Pancreas (tissue), 10 donors: ENCODE results near the gene TGM1. TPM values are rescaled to one million over a fixed set of nuclear protein-coding genes. Genes with fewer than 3 reads are reported as not detected.

Experiments used
- ATAC-seq, 4 donors: fragments of 200-7000 bp; cut with Tn5 transposase; one replicate each; pipeline versions ENCODE4 v1.8.0 to v1.9.1; 2020; ENCODE audit warnings: mild to moderate bottlenecking in 4 of 4, moderate library complexity in 4 of 4
- DNase-seq, 6 donors: peaks; one replicate each; pipeline ENCODE4 v3.0.0-alpha.2; 2020
- FAIRE-seq: peaks from 2 replicates; lab custom pipeline; 2012; peaks lifted over from hg19 to GRCh38; lab: Jason Lieb, UNC
- H3K27ac ChIP-seq, 4 donors: fragments of 200-600 bp; sonication (generic); 1 replicate in 3 of 4; 2 replicates in 1 of 4; pipeline versions ENCODE4 v1.5.0 to v1.8.0; 2020
- H3K27me3 ChIP-seq, 4 donors: fragments of 200-600 bp; one replicate each; pipeline ENCODE4 v1.8.0; 2021
- H3K36me3 ChIP-seq, 3 donors: fragments of 200-600 bp; sonication (generic) in 1 of 3; one replicate each; pipeline versions ENCODE4 v1.5.0 to v1.8.0; 2020 to 2021
- H3K4me1 ChIP-seq, 3 donors: fragments of 200-600 bp; one replicate each; pipeline ENCODE4 v1.8.0; 2021
- H3K4me3 ChIP-seq, 4 donors: fragments of 200-600 bp; sonication (generic) in 2 of 4; one replicate each; pipeline versions ENCODE4 v1.5.0 to v1.8.0; 2020 to 2021
- H3K9me3 ChIP-seq, 4 donors: fragments of 200-600 bp; one replicate each; pipeline ENCODE4 v1.8.0; 2021
- WGBS, 2 donors: extraction: QIAGEN DNeasy Blood & Tissue Kit; methylation state at CpG; one replicate each; pipeline ENCODE4 v1.1.7; 2013; 5-methylcytosine and 5-hydroxymethylcytosine counted together
- intact Hi-C, 3 donors: fragments of 100-400 bp; cut with DNase I; formaldehyde crosslinking; loops; one replicate each; pipeline versions ENCODE4 v1.11.1 to v1.14.2; 2022
- polyA plus RNA-seq, 2 donors: library from polyadenylated mRNA; stranded (reverse); fragments of 200-250 nt; gene quantifications; one replicate each; pipeline ENCODE4 v1.2.3, GENCODE V29; 2013
- total RNA-seq, 6 donors: library from RNA; stranded (reverse); fragmentation: NEBNext Ultra II Directional in 4 of 6; extraction: Animal tissue kit (Norgen Biotek cat#: 25700) in 4 of 6; gene quantifications; one replicate each; pipeline versions ENCODE4 v1.2.1 to v1.2.4, GENCODE V29; 2021 to 2023
- TF ChIP-seq, protein P1 (sequence below), 4 donors: fragments of 200-600 bp; sonication (generic) in 3 of 4; IDR thresholded peaks; one replicate each; pipeline versions ENCODE4 v1.5.0 to v1.8.0; 2021; ENCODE audit warnings: antibody characterized with exemption in 4 of 4
- donor health status: healthy with polysubstance abuse.
- donor health status: DM: no; HTN: no; CAD: no; lungs with moderate emphysema.
- donor health status: DM: no; HTN: no; CAD: no.
- donor health status: control.
- donor health status: control.
- donor health status: Bipolar disorder and iron deficiency.
- donor health status: DM: yes; HTN: yes; CAD: no.
- donor health status: DM: no; HTN: no; CAD: no.
- donor health status: DM: no; HTN: no; CAD: no.
- donor health status: DM: yes; HTN: yes; CAD: no.

Gene TGM1
- total and polyA plus RNA-seq, 8 donors, result 1.2 to 5.4 (median 2.8) TPM

DNA sequence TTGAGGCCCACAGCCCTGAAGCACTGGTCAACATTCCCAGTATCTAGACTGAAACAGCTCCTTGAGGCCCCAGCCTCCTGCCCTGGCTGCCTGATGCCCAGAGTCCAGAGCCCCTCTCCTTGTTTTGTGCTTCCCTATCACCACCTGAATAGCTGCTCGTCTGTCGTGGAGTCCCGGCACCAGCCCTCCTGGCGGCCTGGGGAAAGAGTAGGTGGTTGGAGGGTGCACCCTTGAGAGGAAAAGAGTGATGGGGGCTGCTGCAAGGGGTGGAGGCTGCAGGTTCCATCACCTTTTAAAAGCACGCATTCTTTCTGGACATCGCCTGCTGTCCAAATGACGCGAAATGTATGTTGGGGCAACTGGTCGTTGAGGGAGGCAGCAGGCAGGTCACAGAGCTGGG, 5.2 kb upstream of the TGM1 start:
- Histone ChIP-seq H3K9me3 (no peaks in the 10 kb centered on the region), H3K27ac (no peak overlapping the region), H3K4me1 (peaks cover 3 to 15% (median 11%) of the 10 kb centered on the region in 3 donors), H3K36me3 (peaks cover 0 to 18% (median 0%) of the 10 kb centered on the region in 3 donors), H3K4me3 (no peak overlapping the region), H3K27me3 (no peaks in the 10 kb centered on the region)
- peak in 2 of 6 donors; percentile 14 to 44 for DNase-seq
- ATAC-seq, result no peak
- WGBS, 2 donors, result 91 to 94% methylated on average over 9 of the region's 9 CpGs
- no peak for FAIRE-seq
- TF ChIP-seq, protein P1, sequence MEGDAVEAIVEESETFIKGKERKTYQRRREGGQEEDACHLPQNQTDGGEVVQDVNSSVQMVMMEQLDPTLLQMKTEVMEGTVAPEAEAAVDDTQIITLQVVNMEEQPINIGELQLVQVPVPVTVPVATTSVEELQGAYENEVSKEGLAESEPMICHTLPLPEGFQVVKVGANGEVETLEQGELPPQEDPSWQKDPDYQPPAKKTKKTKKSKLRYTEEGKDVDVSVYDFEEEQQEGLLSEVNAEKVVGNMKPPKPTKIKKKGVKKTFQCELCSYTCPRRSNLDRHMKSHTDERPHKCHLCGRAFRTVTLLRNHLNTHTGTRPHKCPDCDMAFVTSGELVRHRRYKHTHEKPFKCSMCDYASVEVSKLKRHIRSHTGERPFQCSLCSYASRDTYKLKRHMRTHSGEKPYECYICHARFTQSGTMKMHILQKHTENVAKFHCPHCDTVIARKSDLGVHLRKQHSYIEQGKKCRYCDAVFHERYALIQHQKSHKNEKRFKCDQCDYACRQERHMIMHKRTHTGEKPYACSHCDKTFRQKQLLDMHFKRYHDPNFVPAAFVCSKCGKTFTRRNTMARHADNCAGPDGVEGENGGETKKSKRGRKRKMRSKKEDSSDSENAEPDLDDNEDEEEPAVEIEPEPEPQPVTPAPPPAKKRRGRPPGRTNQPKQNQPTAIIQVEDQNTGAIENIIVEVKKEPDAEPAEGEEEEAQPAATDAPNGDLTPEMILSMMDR (IDR thresholded peaks at IDR 0.05), result no peak
- intact Hi-C loops, result no loop called here

GRCh38 chr14:24267516-24267915, 4.5 kb upstream of the TGM1 start:
- WGBS, 2 donors, result 89 to 93% methylated on average over 9 of the region's 9 CpGs
- Histone ChIP-seq H3K36me3 (peaks cover 0 to 18% (median 0%) of the 10 kb centered on the region in 3 donors), H3K4me1 (peaks cover 0 to 8% (median 4%) of the 10 kb centered on the region in 3 donors), H3K27ac (no peak overlapping the region), H3K9me3 (no peaks in the 10 kb centered on the region), H3K4me3 (no peak overlapping the region), H3K27me3 (no peaks in the 10 kb centered on the region)
- FAIRE-seq, result no peak
- intact Hi-C loops, result no loop called here
- TF ChIP-seq, protein P1 (IDR thresholded peaks at IDR 0.05), result no peak
- ATAC-seq, result no peak
- DNase-seq, result peak in 2 of 6 donors; percentile 20 to 50

- DNase-seq (peak in 2 of 6 donors; percentile 17 to 56), FAIRE-seq (no peak), ATAC-seq (no peak)
- TF ChIP-seq, protein P1 (IDR thresholded peaks at IDR 0.05), result no peak
- 90 to 91% methylated on average over 18 of the region's 18 CpGs for WGBS, 2 donors
- Histone ChIP-seq H3K36me3 (peaks cover 0 to 18% (median 0%) of the 10 kb centered on the region in 3 donors), H3K9me3 (no peaks in the 10 kb centered on the region), H3K4me3 (no peak overlapping the region), H3K27ac (no peak overlapping the region), H3K27me3 (no peaks in the 10 kb centered on the region), H3K4me1 (no peaks in the 10 kb centered on the region)
- intact Hi-C loops, result no loop called here
Observed at GRCh38 chr14:24266344-24267244, 3.6 kb upstream of the TGM1 start.

DNA sequence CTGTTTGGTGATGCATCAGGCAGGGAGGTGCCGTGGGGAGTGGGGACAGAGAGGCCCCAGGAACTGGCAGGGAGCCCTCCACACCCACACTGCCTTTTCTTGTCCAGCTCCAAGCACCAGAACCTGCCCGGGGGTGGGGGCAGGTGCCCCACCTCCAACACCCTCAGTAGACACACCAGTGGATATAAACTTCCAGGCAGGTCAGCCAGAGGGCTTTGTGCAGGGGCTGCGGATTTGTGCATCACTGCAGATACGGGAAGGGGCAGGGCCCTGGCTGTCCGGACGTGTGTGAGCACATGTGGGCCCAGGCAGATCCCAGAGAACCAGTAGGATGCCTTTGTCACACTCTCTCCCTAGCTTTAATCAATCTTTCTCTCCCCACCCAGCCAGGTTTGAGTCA, 1.3 kb upstream of the TGM1 start:
- no peak overlapping the region for H3K27ac ChIP-seq
- H3K36me3 ChIP-seq, result peaks cover 0 to 18% (median 0%) of the 10 kb centered on the region in 3 donors
- no peaks in the 10 kb centered on the region for H3K4me1 ChIP-seq
- TF ChIP-seq, protein P1 (IDR thresholded peaks at IDR 0.05), result no peak
- DNase-seq (peak in 1 of 6 donors; percentile 51), FAIRE-seq (no peak), ATAC-seq (peak in 1 of 4 donors; percentile 14)
- H3K27me3 ChIP-seq, result no peaks in the 10 kb centered on the region
- 76 to 79% methylated on average over 6 of the region's 6 CpGs for WGBS, 2 donors
- no peaks in the 10 kb centered on the region for H3K9me3 ChIP-seq
- H3K4me3 ChIP-seq, result no peak overlapping the region
- intact Hi-C loops, result no loop called here

GRCh38 chr14:24263848-24264247, 871 bp upstream of the TGM1 start:
- WGBS, 2 donors, result 64 to 77% methylated on average over 6 of the region's 6 CpGs
- no peak for ATAC-seq
- Histone ChIP-seq H3K4me3 (no peak overlapping the region), H3K27ac (no peak overlapping the region), H3K9me3 (no peaks in the 10 kb centered on the region), H3K27me3 (no peaks in the 10 kb centered on the region), H3K36me3 (peaks cover 0 to 18% (median 0%) of the 10 kb centered on the region in 3 donors), H3K4me1 (no peaks in the 10 kb centered on the region)
- DNase-seq, result no peak
- TF ChIP-seq, protein P1 (IDR thresholded peaks at IDR 0.05), result no peak
- FAIRE-seq, result no peak
- intact Hi-C loops, result no loop called here
